HepG2 (cell line): Measurements from ENCODE around the gene CST4. TPM values are rescaled to one million over a fixed set of nuclear protein-coding genes. Genes with fewer than 3 reads are reported as not detected.

ENCODE experiments used
- GTF3A ChIP-seq: sonication (generic); formaldehyde crosslinking; conservative IDR thresholded peaks from 2 replicates; pipeline ENCODE4 v1.4.0; 2020; ENCODE audit warnings: mild to moderate bottlenecking, missing genetic modification reagents
- HOXA7 ChIP-seq: sonication (generic); formaldehyde crosslinking; IDR thresholded peaks from 2 replicates; pipeline ENCODE4 v1.8.1; 2022; ENCODE audit warnings: mild to moderate bottlenecking, missing genetic modification reagents, moderate library complexity
- NFATC3 ChIP-seq: sonication (generic); formaldehyde crosslinking; IDR thresholded peaks from 2 replicates; pipeline ENCODE4 v1.5.1; 2020; ENCODE audit warnings: mild to moderate bottlenecking, missing genetic modification reagents
- TBX3 ChIP-seq: fragments of 450-650 bp; IDR thresholded peaks from 2 replicates; pipeline ENCODE4 v1.6.1; 2017; ENCODE audit warnings: antibody characterized with exemption, mild to moderate bottlenecking, inconsistent platforms, borderline replicate concordance
- THYN1 ChIP-seq: sonication (generic); formaldehyde crosslinking; IDR thresholded peaks from 2 replicates; pipeline ENCODE4 v1.8.1; 2023; ENCODE audit warnings: low read depth, mild to moderate bottlenecking, moderate library complexity, missing genetic modification reagents, borderline replicate concordance
- ZNF138 ChIP-seq: sonication (generic); formaldehyde crosslinking; IDR thresholded peaks from 2 replicates; pipeline ENCODE4 v1.5.0; 2020; ENCODE audit warnings: mild to moderate bottlenecking, low read depth, missing genetic modification reagents
- polyA plus RNA-seq, 8 experiments: library from polyadenylated mRNA; depleted of rRNA in 3 of 8; stranded (reverse) in 7 of 8; unstranded in 1 of 8; fragments of >200 nt; fragmentation: Illumina TruSeq in 4 of 8; extraction: Trizol in 4 of 8; gene quantifications; 2 replicates each; pipeline versions ENCODE4 v1.2.1 to v1.2.3, GENCODE V29; 2011 to 2016; ENCODE audit warnings: low read depth in 4 of 8, missing spikeins in 1 of 8, mixed read lengths in 1 of 8; ENCODE audit not compliant: insufficient read depth in 1 of 8
- total RNA-seq, 5 experiments: library from RNA; depleted of rRNA; stranded (reverse); fragments of >200 nt; fragmentation: Illumina TruSeq; extraction: Trizol; gene quantifications; 2 replicates each; pipeline ENCODE4 v1.2.3, GENCODE V29; 2016; ENCODE audit warnings: low read depth in 1 of 5
- TF ChIP-seq, protein P1 (sequence below): sonication (generic); formaldehyde crosslinking; IDR thresholded peaks from 2 replicates; pipeline ENCODE4 v1.4.0; 2020; ENCODE audit warnings: missing genetic modification reagents, borderline replicate concordance
- TF ChIP-seq, protein P2 (sequence below): sonication (generic); formaldehyde crosslinking; IDR thresholded peaks from 2 replicates; pipeline ENCODE4 v1.5.0; 2020; ENCODE audit warnings: missing genetic modification reagents
- TF ChIP-seq, protein P3 (sequence below): sonication (generic); formaldehyde crosslinking; IDR thresholded peaks from 2 replicates; pipeline ENCODE4 v1.5.1; 2020; ENCODE audit warnings: mild to moderate bottlenecking, missing genetic modification reagents, borderline replicate concordance
- TF ChIP-seq, protein P4 (sequence below): sonication (generic); formaldehyde crosslinking; IDR thresholded peaks from 2 replicates; pipeline ENCODE4 v1.8.0; 2022; ENCODE audit warnings: mild to moderate bottlenecking, missing genetic modification reagents, moderate library complexity

The CST4 gene
- total and polyA plus RNA-seq, 2 of the 13 experiments (the other 11 are each of a cell fraction or from before 2014, with no cell fraction given) = not detected

DNA sequence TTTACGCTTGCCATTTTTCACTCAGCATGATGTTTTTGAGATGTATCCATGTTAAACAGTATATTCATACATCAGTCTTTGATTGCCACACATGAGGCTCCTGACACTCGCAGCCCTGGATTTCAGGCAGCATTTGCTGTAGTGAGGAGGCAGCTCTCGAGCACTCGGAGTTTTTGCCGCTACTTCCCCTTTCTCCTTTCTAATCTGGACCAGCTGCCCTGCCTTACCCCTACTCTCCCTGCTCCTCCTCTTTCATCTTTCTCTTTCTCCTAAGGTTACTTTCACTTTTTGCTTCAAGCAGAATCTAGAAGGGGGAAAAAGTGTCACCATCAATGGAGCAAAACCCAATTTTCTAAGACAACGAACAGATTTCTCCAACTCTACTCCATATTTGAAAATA is 45.2 kb downstream of the CST4 start (continued):
- TF ChIP-seq, protein P1, sequence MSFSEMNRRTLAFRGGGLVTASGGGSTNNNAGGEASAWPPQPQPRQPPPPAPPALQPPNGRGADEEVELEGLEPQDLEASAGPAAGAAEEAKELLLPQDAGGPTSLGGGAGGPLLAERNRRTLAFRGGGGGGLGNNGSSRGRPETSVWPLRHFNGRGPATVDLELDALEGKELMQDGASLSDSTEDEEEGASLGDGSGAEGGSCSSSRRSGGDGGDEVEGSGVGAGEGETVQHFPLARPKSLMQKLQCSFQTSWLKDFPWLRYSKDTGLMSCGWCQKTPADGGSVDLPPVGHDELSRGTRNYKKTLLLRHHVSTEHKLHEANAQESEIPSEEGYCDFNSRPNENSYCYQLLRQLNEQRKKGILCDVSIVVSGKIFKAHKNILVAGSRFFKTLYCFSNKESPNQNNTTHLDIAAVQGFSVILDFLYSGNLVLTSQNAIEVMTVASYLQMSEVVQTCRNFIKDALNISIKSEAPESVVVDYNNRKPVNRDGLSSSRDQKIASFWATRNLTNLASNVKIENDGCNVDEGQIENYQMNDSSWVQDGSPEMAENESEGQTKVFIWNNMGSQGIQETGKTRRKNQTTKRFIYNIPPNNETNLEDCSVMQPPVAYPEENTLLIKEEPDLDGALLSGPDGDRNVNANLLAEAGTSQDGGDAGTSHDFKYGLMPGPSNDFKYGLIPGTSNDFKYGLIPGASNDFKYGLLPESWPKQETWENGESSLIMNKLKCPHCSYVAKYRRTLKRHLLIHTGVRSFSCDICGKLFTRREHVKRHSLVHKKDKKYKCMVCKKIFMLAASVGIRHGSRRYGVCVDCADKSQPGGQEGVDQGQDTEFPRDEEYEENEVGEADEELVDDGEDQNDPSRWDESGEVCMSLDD (CRISPR knock-in tag) = no peak
- TF ChIP-seq ZNF138 (CRISPR knock-in tag) = no peak
- TF ChIP-seq TBX3 = no peak
- TF ChIP-seq, protein P2, sequence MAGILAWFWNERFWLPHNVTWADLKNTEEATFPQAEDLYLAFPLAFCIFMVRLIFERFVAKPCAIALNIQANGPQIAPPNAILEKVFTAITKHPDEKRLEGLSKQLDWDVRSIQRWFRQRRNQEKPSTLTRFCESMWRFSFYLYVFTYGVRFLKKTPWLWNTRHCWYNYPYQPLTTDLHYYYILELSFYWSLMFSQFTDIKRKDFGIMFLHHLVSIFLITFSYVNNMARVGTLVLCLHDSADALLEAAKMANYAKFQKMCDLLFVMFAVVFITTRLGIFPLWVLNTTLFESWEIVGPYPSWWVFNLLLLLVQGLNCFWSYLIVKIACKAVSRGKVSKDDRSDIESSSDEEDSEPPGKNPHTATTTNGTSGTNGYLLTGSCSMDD (CRISPR knock-in tag) = no peak
- TF ChIP-seq THYN1 (CRISPR knock-in tag) = no peak
- TF ChIP-seq HOXA7 (CRISPR knock-in tag) = no peak
- TF ChIP-seq GTF3A (CRISPR knock-in tag) = no peak
- TF ChIP-seq NFATC3 (CRISPR knock-in tag) = no peak
- TF ChIP-seq, protein P3, sequence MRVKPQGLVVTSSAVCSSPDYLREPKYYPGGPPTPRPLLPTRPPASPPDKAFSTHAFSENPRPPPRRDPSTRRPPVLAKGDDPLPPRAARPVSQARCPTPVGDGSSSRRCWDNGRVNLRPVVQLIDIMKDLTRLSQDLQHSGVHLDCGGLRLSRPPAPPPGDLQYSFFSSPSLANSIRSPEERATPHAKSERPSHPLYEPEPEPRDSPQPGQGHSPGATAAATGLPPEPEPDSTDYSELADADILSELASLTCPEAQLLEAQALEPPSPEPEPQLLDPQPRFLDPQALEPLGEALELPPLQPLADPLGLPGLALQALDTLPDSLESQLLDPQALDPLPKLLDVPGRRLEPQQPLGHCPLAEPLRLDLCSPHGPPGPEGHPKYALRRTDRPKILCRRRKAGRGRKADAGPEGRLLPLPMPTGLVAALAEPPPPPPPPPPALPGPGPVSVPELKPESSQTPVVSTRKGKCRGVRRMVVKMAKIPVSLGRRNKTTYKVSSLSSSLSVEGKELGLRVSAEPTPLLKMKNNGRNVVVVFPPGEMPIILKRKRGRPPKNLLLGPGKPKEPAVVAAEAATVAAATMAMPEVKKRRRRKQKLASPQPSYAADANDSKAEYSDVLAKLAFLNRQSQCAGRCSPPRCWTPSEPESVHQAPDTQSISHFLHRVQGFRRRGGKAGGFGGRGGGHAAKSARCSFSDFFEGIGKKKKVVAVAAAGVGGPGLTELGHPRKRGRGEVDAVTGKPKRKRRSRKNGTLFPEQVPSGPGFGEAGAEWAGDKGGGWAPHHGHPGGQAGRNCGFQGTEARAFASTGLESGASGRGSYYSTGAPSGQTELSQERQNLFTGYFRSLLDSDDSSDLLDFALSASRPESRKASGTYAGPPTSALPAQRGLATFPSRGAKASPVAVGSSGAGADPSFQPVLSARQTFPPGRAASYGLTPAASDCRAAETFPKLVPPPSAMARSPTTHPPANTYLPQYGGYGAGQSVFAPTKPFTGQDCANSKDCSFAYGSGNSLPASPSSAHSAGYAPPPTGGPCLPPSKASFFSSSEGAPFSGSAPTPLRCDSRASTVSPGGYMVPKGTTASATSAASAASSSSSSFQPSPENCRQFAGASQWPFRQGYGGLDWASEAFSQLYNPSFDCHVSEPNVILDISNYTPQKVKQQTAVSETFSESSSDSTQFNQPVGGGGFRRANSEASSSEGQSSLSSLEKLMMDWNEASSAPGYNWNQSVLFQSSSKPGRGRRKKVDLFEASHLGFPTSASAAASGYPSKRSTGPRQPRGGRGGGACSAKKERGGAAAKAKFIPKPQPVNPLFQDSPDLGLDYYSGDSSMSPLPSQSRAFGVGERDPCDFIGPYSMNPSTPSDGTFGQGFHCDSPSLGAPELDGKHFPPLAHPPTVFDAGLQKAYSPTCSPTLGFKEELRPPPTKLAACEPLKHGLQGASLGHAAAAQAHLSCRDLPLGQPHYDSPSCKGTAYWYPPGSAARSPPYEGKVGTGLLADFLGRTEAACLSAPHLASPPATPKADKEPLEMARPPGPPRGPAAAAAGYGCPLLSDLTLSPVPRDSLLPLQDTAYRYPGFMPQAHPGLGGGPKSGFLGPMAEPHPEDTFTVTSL (CRISPR knock-in tag) = no peak
- TF ChIP-seq, protein P4, sequence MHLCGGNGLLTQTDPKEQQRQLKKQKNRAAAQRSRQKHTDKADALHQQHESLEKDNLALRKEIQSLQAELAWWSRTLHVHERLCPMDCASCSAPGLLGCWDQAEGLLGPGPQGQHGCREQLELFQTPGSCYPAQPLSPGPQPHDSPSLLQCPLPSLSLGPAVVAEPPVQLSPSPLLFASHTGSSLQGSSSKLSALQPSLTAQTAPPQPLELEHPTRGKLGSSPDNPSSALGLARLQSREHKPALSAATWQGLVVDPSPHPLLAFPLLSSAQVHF (CRISPR knock-in tag) = no peak
